IPS-20b (cell line): Measurements from ENCODE around the gene ENOX2.

Experiments
- H3K27ac ChIP-seq: one replicate; pipeline ENCODE4 v1.5.1; 2013; ENCODE audit warnings: low read length
- H3K27me3 ChIP-seq: 2 replicates; pipeline ENCODE4 v1.6.1; 2013; ENCODE audit warnings: mild to moderate bottlenecking, low read length, inconsistent platforms; ENCODE audit not compliant: insufficient read depth
- H3K36me3 ChIP-seq: 2 replicates; pipeline ENCODE4 v1.6.1; 2013; ENCODE audit warnings: low read depth, mild to moderate bottlenecking, inconsistent platforms, low read length, moderate library complexity; ENCODE audit not compliant: insufficient read depth
- H3K4me1 ChIP-seq: 2 replicates; pipeline ENCODE4 v1.6.1; 2013; ENCODE audit warnings: mild to moderate bottlenecking, control low read depth, inconsistent platforms, low read length, moderate library complexity; ENCODE audit not compliant: insufficient read depth
- H3K4me3 ChIP-seq: 2 replicates; pipeline ENCODE4 v1.5.1; 2013; ENCODE audit warnings: mild to moderate bottlenecking, low read length, inconsistent platforms
- H3K9ac ChIP-seq: 2 replicates; pipeline ENCODE4 v1.6.1; 2013; ENCODE audit warnings: low read depth, mild to moderate bottlenecking, inconsistent platforms, low read length, moderate library complexity
- H3K9me3 ChIP-seq: 2 replicates; pipeline ENCODE4 v1.6.1; 2013; ENCODE audit warnings: mild to moderate bottlenecking, low read depth, low read length, inconsistent platforms; ENCODE audit not compliant: insufficient read depth

The ENOX2 gene

GRCh38 chrX:130741151-130741550 lies 161.9 kb downstream of the ENOX2 start:
- no peaks in the 10 kb centered on the region for H3K36me3 ChIP-seq
- no peak overlapping the region for H3K9ac ChIP-seq
- H3K9me3 ChIP-seq, result no peaks in the 10 kb centered on the region
- H3K27me3 ChIP-seq, result peaks cover 11% of the 10 kb centered on the region; the same call in 1 of the 2 replicates
- H3K4me3 ChIP-seq, result no peak overlapping the region
- H3K4me1 ChIP-seq, result peaks cover 11% of the 10 kb centered on the region; the same call in 1 of the 2 replicates
- H3K27ac ChIP-seq, result no peak overlapping the region

GRCh38 chrX:130738638-130739195 lies 164.3 kb downstream of the ENOX2 start:
- H3K36me3 ChIP-seq, result no peaks in the 10 kb centered on the region
- no peak overlapping the region for H3K9ac ChIP-seq
- H3K27ac ChIP-seq, result no peak overlapping the region
- H3K9me3 ChIP-seq, result no peaks in the 10 kb centered on the region
- H3K27me3 ChIP-seq, result peaks cover 11% of the 10 kb centered on the region; the same call in 1 of the 2 replicates
- H3K4me3 ChIP-seq, result peak overlapping the region; percentile 10; the same call in 1 of the 2 replicates
- peaks cover 16% of the 10 kb centered on the region; the same call in 1 of the 2 replicates for H3K4me1 ChIP-seq

GRCh38 chrX:130734713-130735112 lies 168.3 kb downstream of the ENOX2 start:
- H3K36me3 ChIP-seq, result no peaks in the 10 kb centered on the region
- H3K9ac ChIP-seq, result no peak overlapping the region
- no peak overlapping the region for H3K27ac ChIP-seq
- no peak overlapping the region for H3K4me3 ChIP-seq
- peaks cover 16% of the 10 kb centered on the region; the same call in 1 of the 2 replicates for H3K4me1 ChIP-seq
- peaks cover 10% of the 10 kb centered on the region; the same call in 1 of the 2 replicates for H3K9me3 ChIP-seq
- peaks cover 11% of the 10 kb centered on the region; the same call in 1 of the 2 replicates for H3K27me3 ChIP-seq

GRCh38 chrX:130728208-130728607 lies 174.8 kb downstream of the ENOX2 start:
- H3K9ac ChIP-seq, result no peak overlapping the region
- no peak overlapping the region for H3K27ac ChIP-seq
- no peaks in the 10 kb centered on the region for H3K36me3 ChIP-seq
- H3K9me3 ChIP-seq, result peaks cover 15% of the 10 kb centered on the region; the same call in 1 of the 2 replicates
- H3K27me3 ChIP-seq, result no peaks in the 10 kb centered on the region
- no peak overlapping the region for H3K4me3 ChIP-seq
- H3K4me1 ChIP-seq, result no peaks in the 10 kb centered on the region

GRCh38 chrX:130726661-130727060 lies 176.3 kb downstream of the ENOX2 start:
- H3K4me1 ChIP-seq, result no peaks in the 10 kb centered on the region
- H3K4me3 ChIP-seq, result no peak overlapping the region
- no peaks in the 10 kb centered on the region for H3K36me3 ChIP-seq
- peaks cover 6% of the 10 kb centered on the region; the same call in 1 of the 2 replicates for H3K9me3 ChIP-seq
- H3K27ac ChIP-seq, result no peak overlapping the region
- no peaks in the 10 kb centered on the region for H3K27me3 ChIP-seq
- H3K9ac ChIP-seq, result no peak overlapping the region

GRCh38 chrX:130725519-130725918 lies 177.5 kb downstream of the ENOX2 start:
- Histone ChIP-seq H3K27me3 (no peaks in the 10 kb centered on the region), H3K9me3 (peaks cover 5% of the 10 kb centered on the region; the same call in 1 of the 2 replicates), H3K4me1 (no peaks in the 10 kb centered on the region), H3K4me3 (no peak overlapping the region), H3K9ac (no peak overlapping the region), H3K36me3 (no peaks in the 10 kb centered on the region), H3K27ac (no peak overlapping the region)

- Histone ChIP-seq H3K27ac (no peak overlapping the region), H3K4me1 (peaks cover 5% of the 10 kb centered on the region), H3K9ac (no peak overlapping the region), H3K27me3 (no peaks in the 10 kb centered on the region), H3K4me3 (no peak overlapping the region), H3K36me3 (no peaks in the 10 kb centered on the region), H3K9me3 (no peaks in the 10 kb centered on the region)
Observed at GRCh38 chrX:130719413-130719812, 183.6 kb downstream of the ENOX2 start.

- H3K9ac ChIP-seq, result no peak overlapping the region
- H3K27ac ChIP-seq, result no peak overlapping the region
- no peaks in the 10 kb centered on the region for H3K36me3 ChIP-seq
- no peaks in the 10 kb centered on the region for H3K9me3 ChIP-seq
- H3K4me3 ChIP-seq, result no peak overlapping the region
- H3K4me1 ChIP-seq, result peaks cover 9% of the 10 kb centered on the region
- H3K27me3 ChIP-seq, result no peaks in the 10 kb centered on the region
Observed at GRCh38 chrX:130718137-130718536, 184.9 kb downstream of the ENOX2 start.

- Histone ChIP-seq H3K36me3 (no peaks in the 10 kb centered on the region), H3K4me1 (peaks cover 9% of the 10 kb centered on the region), H3K9ac (no peak overlapping the region), H3K4me3 (no peak overlapping the region), H3K9me3 (no peaks in the 10 kb centered on the region), H3K27me3 (no peaks in the 10 kb centered on the region), H3K27ac (no peak overlapping the region)
Observed at GRCh38 chrX:130716781-130717413, 186.1 kb downstream of the ENOX2 start.

GRCh38 chrX:130716346-130716745 lies 186.7 kb downstream of the ENOX2 start:
- no peaks in the 10 kb centered on the region for H3K36me3 ChIP-seq
- H3K4me1 ChIP-seq, result peaks cover 9% of the 10 kb centered on the region
- H3K4me3 ChIP-seq, result no peak overlapping the region
- H3K27me3 ChIP-seq, result no peaks in the 10 kb centered on the region
- H3K27ac ChIP-seq, result no peak overlapping the region
- no peaks in the 10 kb centered on the region for H3K9me3 ChIP-seq
- no peak overlapping the region for H3K9ac ChIP-seq

- Histone ChIP-seq H3K9ac (no peak overlapping the region), H3K4me1 (peaks cover 9% of the 10 kb centered on the region), H3K36me3 (no peaks in the 10 kb centered on the region), H3K9me3 (no peaks in the 10 kb centered on the region), H3K27ac (no peak overlapping the region), H3K27me3 (no peaks in the 10 kb centered on the region), H3K4me3 (no peak overlapping the region)
Observed at GRCh38 chrX:130715299-130715698, 187.7 kb downstream of the ENOX2 start.

GRCh38 chrX:130714665-130715064 lies 188.3 kb downstream of the ENOX2 start:
- H3K9me3 ChIP-seq, result no peaks in the 10 kb centered on the region

More at GRCh38 chrX:130714665-130715064, 188.3 kb downstream of the ENOX2 start:
- Histone ChIP-seq H3K36me3 (no peaks in the 10 kb centered on the region), H3K9ac (no peak overlapping the region), H3K27ac (no peak overlapping the region), H3K4me1 (peaks cover 9% of the 10 kb centered on the region), H3K4me3 (no peak overlapping the region), H3K27me3 (no peaks in the 10 kb centered on the region)
